Ureter (tissue), 1 donor: Measurements from ENCODE around the gene WDR93. TPM values are rescaled to one million over a fixed set of nuclear protein-coding genes. Genes with fewer than 3 reads are reported as not detected.
"Not testable (repeated sequence)": the region's sequence is repeated elsewhere in the genome, so short reads cannot be mapped to it uniquely, and the experiment has no call there.

Experiments
- DNase-seq: peaks from one replicate; pipeline ENCODE4 v3.0.0-alpha.2; 2020; ENCODE audit warnings: low spot score
- total RNA-seq: library from RNA; stranded (reverse); gene quantifications from one replicate; pipeline ENCODE4 v1.2.4, GENCODE V29; 2023
- donor health status: DM: yes; HTN: yes; CAD: no.

The WDR93 gene
- total RNA-seq, 1 donor from 2014 or later, result 0.68 TPM

DNA sequence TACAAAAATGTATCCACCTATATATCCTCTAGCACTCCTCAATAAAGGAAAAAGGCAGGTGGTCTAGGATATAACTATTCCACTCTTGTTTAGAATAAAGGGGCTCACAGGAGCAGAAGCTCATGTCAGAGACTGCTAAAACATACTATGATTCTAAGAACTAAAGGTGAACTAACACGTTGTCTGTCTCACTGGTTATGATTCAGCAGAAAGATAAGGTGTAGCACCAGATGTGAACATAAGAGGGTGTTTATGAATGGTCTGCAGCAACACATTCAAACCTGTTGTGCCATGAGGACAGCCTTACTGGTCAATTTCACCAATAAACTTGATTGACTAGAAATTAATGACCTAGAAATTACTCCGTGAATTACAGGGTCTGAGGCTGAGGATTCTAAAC, 4.6 kb upstream of the WDR93 start:
- DNase-seq, result no peak

DNA sequence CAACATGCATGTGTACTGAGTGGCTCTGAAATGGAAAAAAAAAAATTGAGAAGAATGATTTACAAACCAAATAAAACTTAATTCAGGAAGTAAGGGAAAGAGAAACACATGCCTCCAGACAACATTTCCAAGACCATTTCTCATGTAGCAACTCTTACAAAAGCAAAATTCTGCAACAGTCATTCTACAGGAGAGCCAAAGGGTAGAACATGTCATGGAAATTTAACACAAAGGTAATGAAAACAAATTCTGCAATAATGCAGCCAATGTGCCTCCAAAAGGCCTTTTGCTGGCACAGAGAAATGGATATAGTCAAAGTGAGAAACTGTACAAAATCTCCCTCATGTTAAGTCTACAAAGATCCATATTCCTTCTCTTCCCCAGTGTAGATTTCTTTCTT, 4.1 kb upstream of the WDR93 start:
- no peak for DNase-seq

DNA sequence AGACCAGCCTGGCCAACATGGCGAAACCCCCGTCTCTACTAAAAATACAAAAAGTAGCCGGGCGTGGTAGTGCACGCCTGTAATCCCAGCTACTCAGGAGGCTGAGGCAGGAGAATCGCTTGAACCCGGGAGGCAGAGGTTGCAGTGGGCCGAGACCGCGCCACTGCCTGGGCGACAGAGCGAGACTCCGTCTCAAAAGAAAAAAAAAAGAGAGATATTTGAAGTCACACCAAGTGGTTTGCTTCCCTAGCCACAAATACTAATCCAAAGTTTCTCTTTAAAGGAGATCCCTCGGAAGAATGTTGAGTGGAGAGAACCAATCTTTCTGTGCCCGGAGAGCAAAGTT, 708 bp upstream of the WDR93 start:
- not testable (repeated sequence) for DNase-seq

DNA sequence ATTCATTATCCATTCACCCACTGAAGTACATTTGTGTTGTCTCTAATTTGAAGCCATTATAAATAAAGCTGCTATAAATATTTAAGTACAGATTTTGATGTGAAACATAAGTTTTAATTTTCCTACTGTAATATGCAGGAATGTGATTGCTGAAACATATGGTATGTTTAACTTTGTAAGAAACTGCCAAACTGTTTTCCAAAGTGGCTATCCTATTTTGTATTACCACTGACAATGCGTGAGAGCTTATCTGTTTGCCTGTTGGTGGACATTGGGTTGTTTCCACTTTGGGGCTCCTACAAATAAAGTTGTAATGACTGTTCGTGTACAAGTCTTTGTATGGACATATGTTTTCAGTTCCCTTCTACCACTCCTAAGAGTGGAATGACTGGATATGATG, 2.5 kb downstream of the WDR93 start:
- no peak for DNase-seq

DNA sequence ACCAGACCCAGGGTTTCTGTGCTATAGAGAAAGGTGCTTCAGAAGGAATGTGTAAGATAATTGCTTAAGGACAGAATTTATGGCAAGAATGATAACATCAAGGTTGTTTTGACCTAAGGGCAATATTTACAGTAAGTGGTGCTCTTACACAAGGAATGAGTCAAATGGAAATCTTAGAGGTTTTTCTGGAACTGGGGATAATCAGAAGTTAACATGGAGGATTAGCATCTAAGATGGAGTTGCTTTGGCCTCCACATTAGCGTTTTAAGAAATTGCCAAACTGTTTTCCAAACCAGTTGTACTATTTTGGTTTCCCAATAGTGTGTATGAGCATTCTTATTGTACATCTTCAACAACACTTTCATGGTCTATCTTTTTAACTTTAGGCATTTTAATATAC, 3.1 kb downstream of the WDR93 start:
- DNase-seq, result no peak

DNA sequence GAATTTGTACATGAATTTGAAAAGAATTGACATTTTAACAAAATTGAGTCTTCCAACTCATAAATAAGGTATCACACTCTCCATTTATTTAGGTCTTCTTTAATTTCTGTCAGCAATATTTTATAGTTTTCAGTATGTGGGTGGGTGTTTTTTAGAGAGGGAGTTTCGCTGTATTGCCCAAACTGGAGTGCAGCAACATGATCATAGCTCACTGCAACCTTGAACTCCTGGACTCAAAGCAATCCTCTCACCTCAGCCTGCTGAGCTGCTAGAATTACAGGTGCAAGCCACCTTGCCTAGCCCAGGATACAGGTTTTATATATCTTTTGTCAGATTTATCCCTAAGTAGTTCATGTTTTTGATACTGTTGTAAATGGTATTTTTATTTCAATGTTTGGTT, 4.6 kb downstream of the WDR93 start:
- no peak for DNase-seq

DNA sequence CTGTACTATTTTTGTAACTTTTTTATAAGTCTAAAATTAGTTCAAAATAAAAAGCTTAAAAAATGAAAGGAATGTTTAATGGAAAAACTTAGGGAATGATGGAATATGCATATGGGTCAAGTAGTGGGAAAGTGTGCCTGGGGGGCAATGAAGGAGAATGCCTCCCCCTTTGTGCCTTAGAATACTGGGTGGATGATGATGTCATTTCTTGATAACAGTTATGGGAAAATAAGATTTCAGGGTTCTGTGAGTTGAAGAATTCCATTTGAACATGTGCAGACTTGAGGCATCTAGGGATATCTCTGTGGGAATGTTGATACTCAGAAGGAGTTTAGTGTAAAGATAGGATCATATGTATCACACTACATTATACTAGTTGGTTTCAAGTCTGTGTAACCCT, 13.8 kb downstream of the WDR93 start:
- DNase-seq, result no peak

DNA sequence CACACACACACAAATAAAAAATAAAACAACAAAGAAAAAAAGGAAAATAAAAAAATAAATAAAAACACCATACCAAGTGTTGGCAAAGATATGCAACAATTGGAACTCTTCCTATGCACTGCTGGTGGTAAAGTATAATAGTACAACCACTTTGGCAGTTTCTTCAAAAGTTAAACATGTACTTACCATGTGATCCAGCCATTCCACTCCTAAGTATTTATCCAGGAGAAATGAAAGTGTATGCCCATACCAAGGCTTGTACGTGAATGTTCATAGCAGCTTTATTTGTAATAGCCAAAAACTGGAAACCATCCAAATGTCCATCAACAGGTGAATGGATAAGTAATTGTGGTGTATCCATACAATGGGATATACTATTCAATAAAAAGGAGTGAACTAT, 17.0 kb downstream of the WDR93 start:
- DNase-seq, result no peak

DNA sequence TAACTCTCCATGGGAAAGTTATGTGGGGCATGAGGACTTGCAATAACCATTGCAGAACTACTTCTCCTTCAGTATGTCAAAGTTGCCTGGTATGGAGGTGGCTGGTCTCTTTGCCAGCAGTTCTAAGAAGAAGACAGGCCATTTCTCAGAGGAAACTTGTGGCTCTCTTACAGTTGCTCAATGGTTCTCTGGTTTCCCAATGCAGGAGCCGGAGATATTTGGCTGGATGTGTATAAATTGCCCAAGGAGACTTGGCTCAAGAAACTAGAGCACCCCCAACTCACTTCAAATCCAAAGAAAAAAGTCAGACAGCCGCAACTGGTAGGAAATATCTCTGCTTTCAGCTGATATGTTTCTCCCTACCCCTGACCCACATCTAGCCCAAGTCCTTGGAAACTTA, 24.2 kb downstream of the WDR93 start:
- DNase-seq, result no peak

DNA sequence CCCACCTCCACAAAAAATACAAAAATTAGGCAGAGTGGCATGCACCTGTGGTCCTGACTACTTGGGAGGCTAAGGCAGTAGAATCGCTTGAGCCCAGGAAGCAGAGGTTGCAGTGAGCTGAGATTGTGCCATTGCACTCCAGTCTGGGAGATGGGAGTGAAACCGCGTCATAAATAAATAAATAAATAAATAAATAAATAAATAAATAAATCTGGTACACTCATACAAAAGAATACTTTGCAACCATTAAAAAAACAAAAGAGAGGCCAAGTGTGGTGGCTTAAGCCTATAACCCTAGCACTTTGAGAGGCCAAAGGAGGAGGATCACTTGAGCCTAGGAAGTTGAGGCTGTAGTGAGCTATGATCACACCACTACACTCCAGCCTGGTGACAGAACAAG, 32.4 kb downstream of the WDR93 start:
- DNase-seq, result no peak

DNA sequence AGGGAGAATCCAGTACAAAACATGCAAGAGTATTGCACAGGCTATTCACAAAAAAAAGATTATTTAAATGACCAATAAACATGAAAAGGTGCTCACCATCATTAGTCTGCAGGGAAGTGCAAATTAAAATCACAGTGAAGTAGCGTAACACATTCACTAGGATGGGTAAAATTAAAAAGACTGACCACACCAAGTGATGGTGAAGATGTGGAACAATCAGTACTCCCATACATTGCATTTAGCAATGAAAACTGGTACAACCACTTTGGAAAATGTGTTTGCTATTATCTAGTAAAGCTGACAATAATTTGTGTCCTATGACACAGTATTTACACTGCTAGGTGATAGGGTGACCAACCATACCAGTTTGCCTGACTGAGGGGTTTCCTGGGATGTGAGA, 34.0 kb downstream of the WDR93 start:
- DNase-seq, result no peak

DNA sequence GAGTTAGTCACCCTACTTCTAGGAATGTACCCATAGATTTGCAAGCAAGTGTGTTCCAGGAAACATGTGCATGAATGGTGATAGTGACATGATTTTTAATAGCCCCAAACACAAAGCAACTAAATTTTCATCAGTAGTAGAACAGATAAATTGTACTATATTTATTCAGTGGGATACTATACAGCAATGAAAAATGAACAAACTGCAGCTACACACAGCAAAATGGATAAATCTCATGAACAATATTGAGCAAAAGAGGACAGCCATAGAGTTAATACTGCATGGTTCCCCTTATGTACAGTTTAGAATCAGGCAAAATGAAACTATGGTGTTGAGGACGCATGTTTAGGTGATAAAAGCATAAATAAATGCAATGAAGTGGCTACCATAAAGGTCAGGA, 34.5 kb downstream of the WDR93 start:
- DNase-seq, result no peak

DNA sequence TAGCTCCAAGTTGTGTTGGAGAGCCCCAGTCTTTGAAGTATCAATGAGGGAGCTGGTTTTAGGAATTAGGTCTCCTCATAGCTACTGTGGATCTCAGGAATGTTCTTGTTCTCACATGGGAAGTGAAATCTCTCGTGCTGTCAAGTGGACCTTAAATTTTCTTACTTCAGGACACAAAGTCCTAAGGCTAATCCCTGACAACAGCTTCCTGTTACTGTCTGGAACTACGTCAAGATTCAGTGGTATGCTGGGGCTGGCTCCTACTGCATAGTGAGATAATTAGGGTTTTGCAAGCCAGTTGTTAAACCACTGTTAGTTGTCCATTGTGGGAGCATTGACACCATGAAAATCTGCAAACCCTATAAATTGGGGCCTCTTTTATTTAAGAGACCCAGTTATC, 37.6 kb downstream of the WDR93 start:
- DNase-seq, result no peak

DNA sequence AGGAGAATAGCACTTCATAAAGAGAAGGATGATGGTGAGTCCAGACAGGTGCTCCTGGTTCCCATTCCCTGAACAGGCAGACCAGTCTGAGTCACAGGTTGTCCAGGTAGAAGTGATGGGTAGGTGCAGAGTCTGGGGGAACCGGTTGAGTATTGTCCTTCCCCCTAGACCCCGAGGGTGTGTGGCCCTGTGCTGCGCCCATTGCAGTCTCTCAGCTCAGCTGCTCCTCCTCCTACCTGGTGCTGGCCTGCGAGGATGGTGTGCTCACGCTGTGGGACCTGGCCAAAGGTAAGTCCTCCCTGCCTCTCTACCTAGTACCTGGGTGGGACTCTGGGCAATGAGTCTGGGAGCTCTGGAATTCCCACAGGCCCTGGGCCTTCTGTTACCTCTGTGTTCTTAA, 40.7 kb downstream of the WDR93 start:
- DNase-seq, result no peak

DNA sequence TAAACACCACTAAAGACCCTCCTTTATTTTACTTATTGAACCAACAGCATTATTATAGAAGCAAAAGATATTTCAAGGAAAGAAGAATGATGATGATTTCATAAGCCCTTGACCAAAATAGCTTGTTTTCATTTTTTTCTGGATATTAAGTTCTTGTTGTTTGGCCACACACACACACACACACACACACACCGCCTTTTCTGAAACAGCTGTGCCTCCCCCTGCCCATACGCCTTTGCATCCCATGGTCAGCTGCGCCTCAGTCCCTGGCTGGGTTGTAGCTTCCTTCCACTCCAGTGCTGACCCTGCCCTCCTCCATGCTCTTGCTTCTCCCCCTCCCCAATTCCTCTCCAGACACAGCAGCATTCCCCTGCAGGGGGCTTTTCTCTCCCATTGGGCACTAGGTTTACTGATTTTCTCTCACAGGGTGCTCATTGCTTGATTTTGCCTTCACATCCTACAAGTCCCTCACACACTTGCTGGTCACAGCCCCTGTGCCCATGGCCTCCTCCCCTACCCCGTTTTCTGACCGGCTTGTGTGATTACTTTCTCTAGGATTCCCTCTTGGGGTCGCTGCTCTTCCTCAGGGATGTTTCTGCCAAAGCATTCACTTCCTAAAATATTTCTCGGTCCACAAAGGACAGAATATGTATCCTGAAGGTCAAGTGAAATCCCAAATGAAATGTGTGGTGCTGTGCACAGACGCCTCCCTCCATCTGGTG, 42.0 kb downstream of the WDR93 start:
- no peak for DNase-seq

DNA sequence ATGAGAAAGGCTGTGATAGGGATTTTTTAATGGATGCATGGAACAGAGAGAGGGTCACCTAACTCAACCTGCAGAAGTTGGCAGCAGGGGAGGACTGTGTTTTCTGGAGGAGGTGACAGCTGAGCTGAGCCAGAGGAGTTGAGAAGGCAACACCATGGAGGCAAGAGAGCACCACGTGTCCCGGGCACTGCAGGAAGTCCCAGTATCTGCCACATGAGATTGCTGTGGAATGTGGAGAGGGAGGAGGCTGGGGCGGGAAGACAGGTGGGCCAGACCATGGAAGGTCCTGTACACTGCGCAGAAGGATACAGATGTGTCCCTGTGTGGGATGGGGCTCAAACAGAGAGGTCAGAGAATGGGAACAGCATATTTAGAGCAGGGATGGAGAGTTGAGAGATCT, 45.2 kb downstream of the WDR93 start:
- DNase-seq, result no peak

DNA sequence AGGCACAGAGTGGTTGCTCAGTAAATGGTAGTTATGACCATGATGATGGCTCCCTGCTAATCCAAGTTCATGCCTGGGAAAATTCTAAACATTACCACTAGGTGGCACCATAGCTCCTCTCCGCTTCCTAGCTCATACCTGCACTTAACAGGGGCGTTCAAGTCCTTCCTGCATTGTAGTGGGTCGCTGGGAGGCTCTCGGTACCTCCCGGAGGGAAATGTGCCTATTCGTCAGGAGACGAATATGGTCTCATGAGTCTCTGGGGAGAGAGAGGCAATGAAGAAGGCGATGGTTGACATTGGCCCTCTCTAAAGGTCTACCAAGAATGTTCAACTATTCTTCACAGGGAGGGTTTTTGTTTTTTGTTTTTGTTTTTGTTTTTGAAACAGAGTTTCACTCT, 49.5 kb downstream of the WDR93 start:
- peak; percentile 71 for DNase-seq

DNA sequence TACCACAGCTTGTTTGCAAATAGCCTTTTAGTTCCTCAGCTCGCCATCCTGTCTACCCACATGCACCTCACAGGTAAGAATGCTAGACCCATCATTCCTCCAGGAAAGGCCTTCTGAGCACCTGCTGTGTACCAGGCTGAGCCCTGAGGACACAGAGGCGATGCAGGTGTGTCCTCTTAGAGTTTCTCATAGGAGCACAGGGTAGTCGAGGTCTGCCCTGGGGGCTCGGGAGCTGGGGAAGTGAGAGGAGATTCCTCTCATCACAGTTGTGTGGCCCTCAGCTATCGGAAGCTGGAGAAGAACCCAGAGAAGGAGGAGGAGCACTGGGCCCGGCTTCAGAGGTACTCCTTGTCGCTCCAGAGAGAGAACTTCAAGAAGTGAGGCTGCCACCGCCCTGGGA, 52.4 kb downstream of the WDR93 start:
- no peak for DNase-seq

DNA sequence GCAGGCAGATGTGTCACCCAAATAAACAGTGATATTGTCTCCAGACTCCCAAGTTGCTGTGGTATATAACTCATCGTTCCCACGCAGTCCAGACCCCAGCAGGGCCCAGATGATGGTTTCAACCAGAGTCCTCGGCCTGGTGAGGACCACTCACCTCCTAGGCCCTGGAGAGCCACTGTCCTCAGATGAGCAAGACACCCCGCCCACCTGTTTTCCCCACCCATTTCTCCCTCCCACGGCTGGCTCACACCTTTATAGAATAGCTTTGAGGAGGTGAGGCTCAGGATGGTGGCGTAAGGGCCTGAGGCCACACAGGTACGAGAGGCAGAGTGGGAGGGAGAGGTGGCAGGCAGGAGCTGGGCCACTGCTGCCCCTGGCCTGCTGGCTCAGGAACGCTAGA, 53.0 kb downstream of the WDR93 start:
- DNase-seq, result no peak

DNA sequence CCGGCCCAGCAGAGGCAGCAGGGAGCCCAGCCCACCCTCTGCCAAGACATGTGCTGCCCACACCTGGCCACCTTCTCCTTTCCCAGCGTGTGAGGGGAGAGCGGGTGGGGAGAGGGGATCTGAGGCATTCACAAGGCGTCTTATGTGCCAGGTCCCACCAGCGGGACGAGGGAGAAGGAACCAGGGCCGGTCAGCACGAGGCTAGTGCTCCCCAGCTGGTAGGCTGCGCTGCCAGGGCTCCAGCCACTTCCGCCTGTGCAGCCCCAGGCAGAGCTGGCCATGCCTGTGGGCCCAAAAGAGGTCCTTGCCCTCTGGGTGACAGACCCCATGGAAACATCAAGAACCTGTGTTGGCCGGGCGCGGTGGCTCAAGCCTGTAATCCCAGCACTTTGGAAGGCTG, 54.5 kb downstream of the WDR93 start:
- no peak for DNase-seq

DNA sequence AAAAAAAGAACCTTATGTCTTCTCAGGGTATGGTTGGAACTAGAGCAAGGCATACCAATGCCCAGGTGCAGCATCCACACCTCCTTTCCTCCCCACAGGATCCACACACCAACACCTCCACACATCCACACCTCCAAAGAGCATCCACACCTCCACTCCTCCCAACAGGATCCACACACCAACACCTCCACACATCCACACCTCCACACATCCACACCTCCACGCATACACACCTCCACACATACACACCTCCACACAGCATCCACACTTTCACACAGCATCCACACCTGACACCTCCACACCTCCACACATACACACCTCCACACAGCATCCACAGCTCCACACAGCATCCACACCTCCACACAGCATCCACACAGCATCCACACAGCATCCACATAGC, 55.2 kb downstream of the WDR93 start:
- DNase-seq, result no peak

DNA sequence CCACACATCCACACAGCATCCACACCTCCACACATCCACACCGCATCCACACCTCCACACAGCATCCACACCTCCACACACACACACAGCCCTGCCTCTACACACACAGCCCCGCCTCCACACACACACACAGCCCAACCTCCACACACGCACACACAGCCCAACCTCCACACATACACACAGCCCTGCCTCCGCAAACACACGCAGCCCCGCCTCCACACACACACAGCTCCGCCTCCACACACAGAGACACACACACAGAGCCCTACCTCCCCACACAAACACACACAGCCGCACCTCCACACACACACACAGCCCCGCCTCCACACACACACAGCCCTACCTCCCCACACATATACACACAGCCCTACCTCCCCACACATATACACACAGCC, 55.8 kb downstream of the WDR93 start:
- no peak for DNase-seq

DNA sequence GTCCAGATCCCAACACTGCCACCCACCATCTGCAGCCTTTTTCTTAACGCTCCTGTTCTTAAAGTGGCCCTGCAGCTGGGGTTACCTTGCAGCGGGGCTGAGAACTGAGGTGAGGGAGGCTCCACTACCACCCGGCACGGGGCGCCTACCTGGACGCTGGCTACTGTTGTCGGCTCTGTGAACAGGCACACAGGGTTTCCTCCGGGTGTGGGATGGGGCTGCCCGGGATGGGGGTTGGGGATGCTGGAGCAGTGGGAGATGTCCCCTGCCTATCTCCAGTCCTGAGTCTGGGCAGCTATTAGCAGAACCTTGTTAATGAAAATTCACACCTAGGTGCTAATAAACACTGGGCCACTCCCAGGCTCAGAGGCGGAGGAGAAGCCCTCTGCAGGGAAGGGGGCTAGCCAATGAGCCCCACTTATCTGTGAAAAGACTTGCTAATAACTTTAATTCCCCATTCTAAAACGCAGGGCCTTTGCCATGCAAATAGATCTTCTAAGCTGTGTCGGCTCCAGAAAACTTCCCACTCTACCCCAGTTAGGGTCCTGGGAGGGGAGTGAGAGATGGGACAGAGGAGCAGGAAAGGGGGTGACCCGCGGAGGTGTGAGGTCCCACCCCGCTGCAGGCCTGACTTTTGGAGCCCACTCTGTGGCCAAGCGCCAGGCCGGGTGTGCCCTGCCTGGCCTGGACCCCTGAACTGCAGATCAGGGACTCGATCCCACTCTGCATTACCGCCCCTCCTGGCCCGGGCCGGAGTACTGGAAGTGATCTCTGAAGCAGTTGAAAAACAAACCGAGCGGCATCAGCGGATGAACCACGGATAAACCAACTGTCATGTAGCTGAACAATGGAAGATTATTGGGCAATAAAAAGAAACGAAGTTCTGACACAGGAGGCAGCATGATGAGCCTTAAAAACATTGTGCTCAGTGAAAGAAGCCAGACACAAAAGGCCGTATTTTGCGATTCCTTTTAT, 57.4 kb downstream of the WDR93 start:
- DNase-seq, result no peak
